Fibroblast of mammary gland (primary cell): Measurements from ENCODE around the gene OPTC.

Source experiments
- DNase-seq: peaks from one replicate; pipeline ENCODE4 v3.0.0-alpha.2; 2010; ENCODE audit warnings: low read depth
- H3K4me3 ChIP-seq: 2 replicates; pipeline ENCODE4 v1.5.1; 2011; ENCODE audit warnings: low read depth, mild to moderate bottlenecking, low read length, moderate library complexity; ENCODE audit not compliant: control insufficient read depth
- TF ChIP-seq, protein P1 (sequence below): conservative IDR thresholded peaks from 2 replicates; pipeline ENCODE4 v1.5.1; 2011; ENCODE audit warnings: low read depth, low read length, inconsistent platforms; ENCODE audit not compliant: control insufficient read depth, insufficient read depth

The OPTC gene

DNA sequence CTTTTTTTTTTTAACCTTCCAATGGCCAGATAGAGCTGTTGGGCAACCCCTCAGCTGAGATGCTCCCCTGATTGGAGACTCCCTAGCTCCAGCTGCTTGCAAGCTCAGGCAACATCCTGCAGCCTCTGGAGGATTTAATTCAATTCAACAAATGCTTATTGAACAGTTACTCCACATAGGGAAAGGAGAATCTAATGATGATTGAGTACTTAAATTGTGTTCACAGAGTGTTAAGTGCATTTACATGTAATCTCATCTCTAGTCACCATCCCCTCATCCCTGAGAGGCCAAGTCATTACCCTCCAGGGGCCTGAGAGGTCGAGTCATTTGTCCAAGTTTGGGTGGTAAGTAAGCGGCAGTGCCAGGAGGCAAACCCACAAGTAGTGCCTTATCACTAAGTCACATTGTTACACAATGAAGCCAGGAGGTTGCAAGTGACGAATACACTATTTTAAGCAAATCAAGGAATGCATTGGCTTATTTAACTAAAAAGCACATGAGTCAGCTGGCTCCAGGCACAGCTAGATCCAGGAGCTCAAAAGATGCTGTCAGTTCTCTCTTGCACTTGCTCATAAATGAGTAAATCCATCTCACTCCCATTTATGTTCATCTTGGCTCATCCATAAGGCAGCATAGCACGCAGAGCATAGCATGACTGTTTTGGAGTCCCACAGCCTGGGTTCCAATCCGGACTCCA is 64.3 kb downstream of the OPTC start:
- no peak overlapping the region for H3K4me3 ChIP-seq
- TF ChIP-seq, protein P1, sequence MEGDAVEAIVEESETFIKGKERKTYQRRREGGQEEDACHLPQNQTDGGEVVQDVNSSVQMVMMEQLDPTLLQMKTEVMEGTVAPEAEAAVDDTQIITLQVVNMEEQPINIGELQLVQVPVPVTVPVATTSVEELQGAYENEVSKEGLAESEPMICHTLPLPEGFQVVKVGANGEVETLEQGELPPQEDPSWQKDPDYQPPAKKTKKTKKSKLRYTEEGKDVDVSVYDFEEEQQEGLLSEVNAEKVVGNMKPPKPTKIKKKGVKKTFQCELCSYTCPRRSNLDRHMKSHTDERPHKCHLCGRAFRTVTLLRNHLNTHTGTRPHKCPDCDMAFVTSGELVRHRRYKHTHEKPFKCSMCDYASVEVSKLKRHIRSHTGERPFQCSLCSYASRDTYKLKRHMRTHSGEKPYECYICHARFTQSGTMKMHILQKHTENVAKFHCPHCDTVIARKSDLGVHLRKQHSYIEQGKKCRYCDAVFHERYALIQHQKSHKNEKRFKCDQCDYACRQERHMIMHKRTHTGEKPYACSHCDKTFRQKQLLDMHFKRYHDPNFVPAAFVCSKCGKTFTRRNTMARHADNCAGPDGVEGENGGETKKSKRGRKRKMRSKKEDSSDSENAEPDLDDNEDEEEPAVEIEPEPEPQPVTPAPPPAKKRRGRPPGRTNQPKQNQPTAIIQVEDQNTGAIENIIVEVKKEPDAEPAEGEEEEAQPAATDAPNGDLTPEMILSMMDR = no peak
- peak; percentile 100 for DNase-seq
